ENCODE results near the gene ATP5ME.
A peak's percentile ranks its signal among the peaks of the same experiment; 100 is the strongest.

The ATP5ME gene

DNA sequence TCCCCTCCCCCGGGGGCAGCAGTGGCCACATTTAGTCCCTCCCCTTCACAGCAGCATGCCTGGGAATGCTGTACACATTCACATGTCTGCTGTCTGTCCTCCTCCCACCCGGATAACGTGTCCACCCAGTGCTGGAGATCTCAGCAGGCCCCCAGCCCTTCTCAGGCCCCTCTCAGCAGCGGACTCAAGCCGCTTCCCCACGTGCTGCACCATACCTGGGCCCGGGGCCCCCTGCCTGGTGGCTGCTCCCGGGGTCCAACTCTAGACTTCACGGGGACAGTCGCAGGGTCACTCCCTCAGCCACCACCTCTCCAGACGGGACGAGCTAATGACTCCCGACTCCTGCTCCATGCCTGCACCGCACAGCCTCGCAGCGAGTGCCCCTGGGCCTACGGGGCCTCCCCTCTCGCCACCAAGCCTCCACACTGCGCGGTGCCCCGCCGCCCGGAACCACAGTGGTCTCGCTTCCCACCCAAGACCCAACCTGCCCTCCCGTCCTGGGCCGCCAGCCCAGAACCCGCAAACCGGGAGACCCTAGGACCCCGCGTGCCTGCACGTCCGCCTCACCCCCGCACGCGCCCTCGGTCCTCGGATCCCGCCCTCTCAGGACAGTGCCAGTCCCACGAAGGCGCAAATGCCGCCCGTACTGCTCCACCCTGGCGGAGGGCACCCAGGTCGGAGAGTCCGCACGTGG is 30.3 kb upstream of the ATP5ME start:
- H3K4me2 ChIP-seq (ENCODE audit: low read length) = no peak overlapping the region
- no peak overlapping the region for H3K9ac ChIP-seq (ENCODE audit: low read length)
- WGBS (ENCODE audit: extremely low coverage, insufficient coverage, insufficient read length) = no CpG with 5 or more reads among the region's 46 CpGs
- no peak overlapping the region for H3K27ac ChIP-seq (ENCODE audit: low read depth, low read length)
- no peak overlapping the region for H2BK12ac ChIP-seq (ENCODE audit: low read length)
- H4K91ac ChIP-seq (ENCODE audit: low read depth, low read length) = no peak overlapping the region
- no peak overlapping the region for H3K18ac ChIP-seq (ENCODE audit: low read length)
- peaks cover 27% of the 10 kb centered on the region for H3K79me2 ChIP-seq (ENCODE audit: control insufficient read depth, insufficient read depth, low read length, poor library complexity)
- peaks cover 18 to 25% of the 10 kb centered on the region in 2 experiments for H3K4me1 ChIP-seq (ENCODE audit: control insufficient read depth in 1 of 2, insufficient read depth in 2 of 2, low read length in 2 of 2)
- peaks cover 12% of the 10 kb centered on the region for H3K79me1 ChIP-seq (ENCODE audit: low read length)
- no peaks in the 10 kb centered on the region for H3K27me3 ChIP-seq (ENCODE audit: insufficient read depth, low read length)
- H4K8ac ChIP-seq (ENCODE audit: low read depth, low read length) = no peak overlapping the region
- H3K36me3 ChIP-seq (ENCODE audit: control insufficient read depth in 1 of 2, insufficient read depth in 2 of 2, low read length in 2 of 2) = peaks cover 6 to 10% of the 10 kb centered on the region in 2 experiments
- no peak overlapping the region for H3K4ac ChIP-seq (ENCODE audit: low read depth, low read length)
- H2AK5ac ChIP-seq (ENCODE audit: low read length) = peak overlapping the region; percentile 18
- H3K4me3 ChIP-seq (ENCODE audit: low read depth, low read length) = peak overlapping the region; percentile 37
- DNase-seq = no peak
- H2AFZ ChIP-seq (ENCODE audit: insufficient read depth, low read length, poor library complexity) = no peak overlapping the region
- H2BK5ac ChIP-seq (ENCODE audit: low read depth, low read length, poor library complexity) = no peak overlapping the region
- no peak overlapping the region for H3K23ac ChIP-seq (ENCODE audit: low read length)
- H4K12ac ChIP-seq (ENCODE audit: low read depth, low read length) = no peak overlapping the region
- no peak overlapping the region for H3K14ac ChIP-seq (ENCODE audit: low read length)
- no peak overlapping the region for H2BK120ac ChIP-seq (ENCODE audit: insufficient read depth, low read length, poor library complexity)
- H3K9me3 ChIP-seq (ENCODE audit: insufficient read depth, low read depth, low read length) = peaks cover 6% of the 10 kb centered on the region

- DNase-seq = no peak
- peaks cover 12% of the 10 kb centered on the region for H3K79me1 ChIP-seq (ENCODE audit: low read length)
Measured at GRCh38 chr4:703336-704197, 29.5 kb upstream of the ATP5ME start.

DNA sequence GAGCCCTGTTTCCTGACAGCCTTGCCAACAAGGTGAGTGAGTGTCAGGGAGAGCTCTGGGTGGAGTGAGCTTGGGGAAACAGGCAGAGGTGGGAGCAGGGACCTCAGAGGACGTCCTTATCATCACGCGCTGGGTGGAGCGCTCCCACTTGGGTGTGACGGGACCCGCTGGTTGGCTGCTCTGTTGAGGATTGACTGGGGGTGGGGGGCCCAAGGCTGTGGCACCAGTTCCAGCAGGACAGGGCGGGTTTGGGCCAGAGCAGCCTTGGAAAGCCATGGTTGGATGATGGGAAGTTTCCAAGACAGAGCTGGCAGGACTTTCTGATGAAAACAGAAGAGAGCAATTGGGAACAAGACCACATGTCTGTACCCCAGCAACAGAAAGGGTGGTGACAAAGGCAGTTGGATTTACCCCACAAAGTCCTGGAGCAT is 28.6 kb upstream of the ATP5ME start:
- Histone ChIP-seq H3K27ac (ENCODE audit: low read depth, low read length) (no peak overlapping the region), H4K12ac (ENCODE audit: low read depth, low read length) (no peak overlapping the region), H3K27me3 (ENCODE audit: insufficient read depth, low read length) (no peaks in the 10 kb centered on the region), H3K23ac (ENCODE audit: low read length) (no peak overlapping the region), H2AK5ac (ENCODE audit: low read length) (no peak overlapping the region), H3K9ac (ENCODE audit: low read length) (no peak overlapping the region), H4K8ac (ENCODE audit: low read depth, low read length) (no peak overlapping the region), H2AFZ (ENCODE audit: insufficient read depth, low read length, poor library complexity) (no peak overlapping the region), H3K79me2 (ENCODE audit: control insufficient read depth, insufficient read depth, low read length, poor library complexity) (peaks cover 16% of the 10 kb centered on the region), H3K4me1 (ENCODE audit: control insufficient read depth in 1 of 2, insufficient read depth in 2 of 2, low read length in 2 of 2) (peaks cover 9 to 14% of the 10 kb centered on the region in 2 experiments), H3K14ac (ENCODE audit: low read length) (no peak overlapping the region), H3K79me1 (ENCODE audit: low read length) (peaks cover 12% of the 10 kb centered on the region), H3K4ac (ENCODE audit: low read depth, low read length) (no peak overlapping the region), H2BK120ac (ENCODE audit: insufficient read depth, low read length, poor library complexity) (no peak overlapping the region), H3K9me3 (ENCODE audit: insufficient read depth, low read depth, low read length) (peaks cover 6% of the 10 kb centered on the region), H3K36me3 (ENCODE audit: control insufficient read depth in 1 of 2, insufficient read depth in 2 of 2, low read length in 2 of 2) (no peaks in the 10 kb centered on the region), H3K4me3 (ENCODE audit: low read depth, low read length) (no peak overlapping the region), H2BK12ac (ENCODE audit: low read length) (no peak overlapping the region), H3K18ac (ENCODE audit: low read length) (no peak overlapping the region), H4K91ac (ENCODE audit: low read depth, low read length) (no peak overlapping the region), H2BK5ac (ENCODE audit: low read depth, low read length, poor library complexity) (no peak overlapping the region), H3K4me2 (ENCODE audit: low read length) (no peak overlapping the region)
- WGBS (ENCODE audit: extremely low coverage, insufficient coverage, insufficient read length) = no CpG with 5 or more reads among the region's 7 CpGs
- no peak for DNase-seq

More at GRCh38 chr4:703336-704197, 29.5 kb upstream of the ATP5ME start:
- Histone ChIP-seq H3K4ac (ENCODE audit: low read depth, low read length) (no peak overlapping the region), H2BK120ac (ENCODE audit: insufficient read depth, low read length, poor library complexity) (no peak overlapping the region), H3K4me3 (ENCODE audit: low read depth, low read length) (no peak overlapping the region), H3K36me3 (ENCODE audit: control insufficient read depth in 1 of 2, insufficient read depth in 2 of 2, low read length in 2 of 2) (peaks cover 6 to 7% of the 10 kb centered on the region in 2 experiments), H3K4me2 (ENCODE audit: low read length) (no peak overlapping the region), H3K79me2 (ENCODE audit: control insufficient read depth, insufficient read depth, low read length, poor library complexity) (peaks cover 23% of the 10 kb centered on the region), H3K14ac (ENCODE audit: low read length) (no peak overlapping the region), H3K27me3 (ENCODE audit: insufficient read depth, low read length) (no peaks in the 10 kb centered on the region), H3K18ac (ENCODE audit: low read length) (no peak overlapping the region), H2AFZ (ENCODE audit: insufficient read depth, low read length, poor library complexity) (no peak overlapping the region), H3K23ac (ENCODE audit: low read length) (no peak overlapping the region), H4K91ac (ENCODE audit: low read depth, low read length) (no peak overlapping the region), H2AK5ac (ENCODE audit: low read length) (no peak overlapping the region), H3K9me3 (ENCODE audit: insufficient read depth, low read depth, low read length) (peaks cover 6% of the 10 kb centered on the region), H2BK5ac (ENCODE audit: low read depth, low read length, poor library complexity) (no peak overlapping the region), H2BK12ac (ENCODE audit: low read length) (no peak overlapping the region), H3K4me1 (ENCODE audit: control insufficient read depth in 1 of 2, insufficient read depth in 2 of 2, low read length in 2 of 2) (peaks cover 17 to 21% of the 10 kb centered on the region in 2 experiments), H4K12ac (ENCODE audit: low read depth, low read length) (no peak overlapping the region), H3K27ac (ENCODE audit: low read depth, low read length) (no peak overlapping the region), H4K8ac (ENCODE audit: low read depth, low read length) (no peak overlapping the region), H3K9ac (ENCODE audit: low read length) (no peak overlapping the region)
- no CpG with 5 or more reads among the region's 10 CpGs for WGBS (ENCODE audit: extremely low coverage, insufficient coverage, insufficient read length)

DNA sequence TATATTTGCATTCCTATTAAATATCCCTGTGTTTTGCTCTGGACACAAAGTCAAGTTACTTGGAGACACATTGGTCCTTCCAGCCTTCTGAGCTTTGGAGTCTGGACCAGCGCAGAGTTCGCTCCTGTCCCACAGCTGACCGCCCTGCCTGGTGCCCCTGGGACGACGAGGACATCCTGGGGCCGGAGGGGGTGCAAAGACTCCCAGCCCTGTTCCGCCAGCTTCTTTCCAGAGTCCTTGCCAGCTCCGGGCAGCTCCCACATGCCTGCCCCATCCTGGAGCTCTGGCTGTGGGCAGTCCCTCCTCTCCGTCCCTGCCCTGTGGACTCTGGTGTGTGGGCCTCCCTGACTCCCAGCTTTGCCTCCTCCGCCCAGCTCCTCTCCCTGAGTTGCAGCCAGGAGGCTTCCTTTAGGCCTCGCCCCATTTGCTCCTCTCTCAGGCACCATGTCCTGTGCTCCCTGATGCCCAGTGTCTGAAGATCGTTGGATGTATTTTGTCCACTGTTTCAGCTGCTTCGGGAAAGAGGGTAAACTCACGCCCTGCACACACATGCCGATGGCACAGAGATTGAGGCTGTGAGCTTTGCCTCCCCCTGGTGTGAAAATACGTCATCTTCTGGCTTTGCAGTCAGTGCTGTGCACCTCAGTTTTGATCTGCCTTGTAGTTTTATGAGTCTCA is 26.6 kb upstream of the ATP5ME start:
- H3K4me3 ChIP-seq (ENCODE audit: low read depth, low read length) = no peak overlapping the region

More for the DNA sequence above, 26.6 kb upstream of the ATP5ME start:
- Histone ChIP-seq H4K8ac (ENCODE audit: low read depth, low read length) (no peak overlapping the region), H3K79me1 (ENCODE audit: low read length) (peaks cover 3% of the 10 kb centered on the region), H3K9me3 (ENCODE audit: insufficient read depth, low read depth, low read length) (peaks cover 6% of the 10 kb centered on the region), H2BK5ac (ENCODE audit: low read depth, low read length, poor library complexity) (no peak overlapping the region), H3K4me1 (ENCODE audit: control insufficient read depth in 1 of 2, insufficient read depth in 2 of 2, low read length in 2 of 2) (peaks cover 0 to 7% of the 10 kb centered on the region in 2 experiments), H4K91ac (ENCODE audit: low read depth, low read length) (no peak overlapping the region), H3K14ac (ENCODE audit: low read length) (no peak overlapping the region), H3K18ac (ENCODE audit: low read length) (no peak overlapping the region), H3K4me2 (ENCODE audit: low read length) (no peak overlapping the region), H3K23ac (ENCODE audit: low read length) (no peak overlapping the region), H3K79me2 (ENCODE audit: control insufficient read depth, insufficient read depth, low read length, poor library complexity) (peaks cover under 1% of the 10 kb centered on the region), H2AFZ (ENCODE audit: insufficient read depth, low read length, poor library complexity) (no peak overlapping the region), H4K12ac (ENCODE audit: low read depth, low read length) (no peak overlapping the region), H3K36me3 (ENCODE audit: control insufficient read depth in 1 of 2, insufficient read depth in 2 of 2, low read length in 2 of 2) (no peaks in the 10 kb centered on the region), H2BK12ac (ENCODE audit: low read length) (no peak overlapping the region), H3K9ac (ENCODE audit: low read length) (no peak overlapping the region), H3K27ac (ENCODE audit: low read depth, low read length) (no peak overlapping the region), H3K4ac (ENCODE audit: low read depth, low read length) (no peak overlapping the region), H2AK5ac (ENCODE audit: low read length) (no peak overlapping the region), H3K27me3 (ENCODE audit: insufficient read depth, low read length) (no peaks in the 10 kb centered on the region), H2BK120ac (ENCODE audit: insufficient read depth, low read length, poor library complexity) (no peak overlapping the region)
- WGBS (ENCODE audit: extremely low coverage, insufficient coverage, insufficient read length) = no CpG with 5 or more reads among the region's 16 CpGs
- no peak for DNase-seq

Data from trophoblast cell (in vitro differentiated cells and primary cell).